ENCODE data around the gene C16orf82. TPM values are rescaled to one million over a fixed set of nuclear protein-coding genes. Genes with fewer than 3 reads are reported as not detected.

The C16orf82 gene
- total RNA-seq, 1 experiment from 2014 or later: not detected

DNA sequence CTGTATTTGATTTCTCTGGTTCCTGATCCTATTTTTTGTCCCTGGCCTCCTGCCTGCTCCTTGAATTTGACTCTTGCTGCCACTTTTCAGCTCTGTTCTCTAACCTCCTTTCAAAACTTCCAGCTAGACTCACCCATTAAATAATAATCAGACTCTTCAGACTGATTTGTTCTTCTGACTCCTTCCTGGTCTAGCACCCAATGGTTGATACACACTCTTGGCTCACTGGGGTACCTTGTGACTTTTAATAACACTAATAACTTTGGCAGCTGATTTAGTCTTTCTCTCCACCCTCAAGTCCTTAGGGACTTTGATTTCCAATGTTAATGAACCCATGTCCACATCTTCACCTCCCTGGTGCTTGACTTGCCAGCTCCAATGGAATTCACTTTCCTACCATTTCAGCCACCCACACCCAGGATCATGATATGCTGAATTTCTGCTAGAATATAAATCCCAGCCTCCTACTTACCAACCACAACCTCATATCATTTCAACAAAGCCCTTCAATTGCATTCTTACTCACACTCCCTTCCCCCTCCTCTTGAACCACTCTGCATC, 19.7 kb upstream of the C16orf82 start:
- no TSS peak for BruUV-seq (replicated peaks)
- ChIA-PET CTCF (no interaction called here), POLR2A (ENCODE audit: unreplicated experiment) (no interaction called here)
- Histone ChIP-seq H3K36me3 (ENCODE audit: low read depth, low read length) (no peaks in the 10 kb centered on the region), H3K27ac (ENCODE audit: low read length) (no peak overlapping the region), H3K4me3 (ENCODE audit: low read length) (no peak overlapping the region), H4K20me1 (ENCODE audit: low read length) (no peaks in the 10 kb centered on the region), H3K4me1 (ENCODE audit: insufficient read depth, low read length) (no peaks in the 10 kb centered on the region), H3K9me3 (ENCODE audit: low read length) (no peaks in the 10 kb centered on the region), H3K9ac (ENCODE audit: low read length) (no peak overlapping the region), H3K4me2 (ENCODE audit: low read length) (no peak overlapping the region), H3K9me2 (replicated peaks; ENCODE audit: low read length) (no peaks in the 10 kb centered on the region), H2AFZ (ENCODE audit: low read length) (no peak overlapping the region), H3K27me3 (ENCODE audit: low read length) (no peaks in the 10 kb centered on the region), H3K79me2 (ENCODE audit: low read length) (no peaks in the 10 kb centered on the region), H3F3A (ENCODE audit: low read length, unreplicated experiment) (no peaks in the 10 kb centered on the region)
- intact Hi-C loops (cut with micrococcal nuclease): no loop called here
- TF ChIP-seq, protein P1, sequence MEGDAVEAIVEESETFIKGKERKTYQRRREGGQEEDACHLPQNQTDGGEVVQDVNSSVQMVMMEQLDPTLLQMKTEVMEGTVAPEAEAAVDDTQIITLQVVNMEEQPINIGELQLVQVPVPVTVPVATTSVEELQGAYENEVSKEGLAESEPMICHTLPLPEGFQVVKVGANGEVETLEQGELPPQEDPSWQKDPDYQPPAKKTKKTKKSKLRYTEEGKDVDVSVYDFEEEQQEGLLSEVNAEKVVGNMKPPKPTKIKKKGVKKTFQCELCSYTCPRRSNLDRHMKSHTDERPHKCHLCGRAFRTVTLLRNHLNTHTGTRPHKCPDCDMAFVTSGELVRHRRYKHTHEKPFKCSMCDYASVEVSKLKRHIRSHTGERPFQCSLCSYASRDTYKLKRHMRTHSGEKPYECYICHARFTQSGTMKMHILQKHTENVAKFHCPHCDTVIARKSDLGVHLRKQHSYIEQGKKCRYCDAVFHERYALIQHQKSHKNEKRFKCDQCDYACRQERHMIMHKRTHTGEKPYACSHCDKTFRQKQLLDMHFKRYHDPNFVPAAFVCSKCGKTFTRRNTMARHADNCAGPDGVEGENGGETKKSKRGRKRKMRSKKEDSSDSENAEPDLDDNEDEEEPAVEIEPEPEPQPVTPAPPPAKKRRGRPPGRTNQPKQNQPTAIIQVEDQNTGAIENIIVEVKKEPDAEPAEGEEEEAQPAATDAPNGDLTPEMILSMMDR (conservative IDR thresholded peaks at IDR 0.05; ENCODE audit: low read depth, low read length): no peak
- TF ChIP-seq EZH2phosphoT487 (IDR thresholded peaks at IDR 0.05; ENCODE audit: borderline replicate concordance, low read length): no peak
- no peak for TF ChIP-seq EZH2 (IDR thresholded peaks at IDR 0.05; ENCODE audit: low read length, unreplicated experiment)
- DNase-seq: no peak
- no peak for ATAC-seq

DNA sequence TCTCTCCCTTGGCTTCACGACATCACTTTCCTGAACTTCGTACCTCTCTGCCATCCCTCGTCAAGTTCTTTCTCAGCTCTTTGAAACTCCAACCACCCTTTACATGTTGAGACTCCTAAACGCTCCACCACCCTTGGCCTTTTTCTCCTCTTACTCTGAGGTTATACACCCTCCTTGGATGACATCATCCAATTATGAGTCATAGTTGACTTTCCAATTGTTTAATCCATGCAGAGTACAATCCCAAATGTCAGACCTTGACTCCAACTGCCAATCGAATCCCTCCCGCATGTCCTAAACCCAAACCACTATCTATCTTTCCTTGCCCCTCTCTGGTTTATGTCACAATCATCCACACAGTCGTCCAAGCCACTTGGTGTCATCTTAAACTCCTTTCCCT, 18.4 kb upstream of the C16orf82 start:
- no peak overlapping the region for H3K4me2 ChIP-seq (ENCODE audit: low read length)
- H3F3A ChIP-seq (ENCODE audit: low read length, unreplicated experiment): no peaks in the 10 kb centered on the region
- H3K79me2 ChIP-seq (ENCODE audit: low read length): no peaks in the 10 kb centered on the region
- no peak overlapping the region for H3K9ac ChIP-seq (ENCODE audit: low read length)
- 0 out of 2 replicates have a peak, but pooled peaks cover 7% of the 10 kb centered on the region for H3K27me3 ChIP-seq (ENCODE audit: low read length)
- no peaks in the 10 kb centered on the region for H3K9me2 ChIP-seq (replicated peaks; ENCODE audit: low read length)
- ATAC-seq (no peak), DNase-seq (no peak)
- BruUV-seq (replicated peaks): no TSS peak
- no peaks in the 10 kb centered on the region for H3K36me3 ChIP-seq (ENCODE audit: low read depth, low read length)
- TF ChIP-seq EZH2 (IDR thresholded peaks at IDR 0.05; ENCODE audit: low read length, unreplicated experiment) (no peak), EZH2phosphoT487 (IDR thresholded peaks at IDR 0.05; ENCODE audit: borderline replicate concordance, low read length) (no peak)
- TF ChIP-seq, protein P1 (conservative IDR thresholded peaks at IDR 0.05; ENCODE audit: low read depth, low read length): no peak
- H3K9me3 ChIP-seq (ENCODE audit: low read length): no peaks in the 10 kb centered on the region
- intact Hi-C loops (cut with micrococcal nuclease): no loop called here
- no peak overlapping the region for H2AFZ ChIP-seq (ENCODE audit: low read length)
- no peaks in the 10 kb centered on the region for H3K4me1 ChIP-seq (ENCODE audit: insufficient read depth, low read length)
- no peak overlapping the region for H3K4me3 ChIP-seq (ENCODE audit: low read length)
- CTCF ChIA-PET: no interaction called here
- POLR2A ChIA-PET (ENCODE audit: unreplicated experiment): no interaction called here
- H3K27ac ChIP-seq (ENCODE audit: low read length): no peak overlapping the region
- H4K20me1 ChIP-seq (ENCODE audit: low read length): no peaks in the 10 kb centered on the region

DNA sequence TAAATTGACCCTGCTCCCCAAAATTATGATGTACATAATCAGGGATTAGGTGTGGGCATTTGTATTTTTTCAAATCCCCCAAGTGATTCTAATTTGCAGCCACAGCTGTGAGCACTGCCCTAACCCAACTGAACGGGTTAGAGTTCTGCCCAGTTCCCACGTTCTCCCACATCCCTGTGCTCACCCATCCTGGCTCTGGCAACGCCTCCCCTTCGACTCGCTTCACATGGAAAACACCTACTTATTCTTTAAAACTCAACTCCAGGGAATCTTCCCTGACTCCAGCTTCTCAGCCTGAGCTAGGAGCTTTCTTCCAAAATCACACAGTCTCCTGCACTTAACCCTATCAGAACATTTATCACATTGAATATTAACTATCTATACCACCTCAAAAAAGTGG, 17.6 kb upstream of the C16orf82 start:
- no TSS peak for BruUV-seq (replicated peaks)
- Histone ChIP-seq H3K4me1 (ENCODE audit: insufficient read depth, low read length) (no peaks in the 10 kb centered on the region), H3K36me3 (ENCODE audit: low read depth, low read length) (no peaks in the 10 kb centered on the region), H3K9ac (ENCODE audit: low read length) (no peak overlapping the region), H3K9me2 (replicated peaks; ENCODE audit: low read length) (no peaks in the 10 kb centered on the region), H3K9me3 (ENCODE audit: low read length) (no peaks in the 10 kb centered on the region), H3F3A (ENCODE audit: low read length, unreplicated experiment) (no peaks in the 10 kb centered on the region), H3K4me3 (ENCODE audit: low read length) (no peak overlapping the region), H3K4me2 (ENCODE audit: low read length) (no peak overlapping the region), H2AFZ (ENCODE audit: low read length) (no peak overlapping the region), H3K27ac (ENCODE audit: low read length) (no peak overlapping the region), H3K27me3 (ENCODE audit: low read length) (0 out of 2 replicates have a peak, but pooled peaks cover 8% of the 10 kb centered on the region), H3K79me2 (ENCODE audit: low read length) (no peaks in the 10 kb centered on the region), H4K20me1 (ENCODE audit: low read length) (no peaks in the 10 kb centered on the region)
- ChIA-PET CTCF (no interaction called here), POLR2A (ENCODE audit: unreplicated experiment) (no interaction called here)
- intact Hi-C loops (cut with micrococcal nuclease): no loop called here
- DNase-seq (no peak), ATAC-seq (no peak)
- TF ChIP-seq EZH2phosphoT487 (IDR thresholded peaks at IDR 0.05; ENCODE audit: borderline replicate concordance, low read length) (no peak), EZH2 (IDR thresholded peaks at IDR 0.05; ENCODE audit: low read length, unreplicated experiment) (no peak)
- TF ChIP-seq, protein P1 (conservative IDR thresholded peaks at IDR 0.05; ENCODE audit: low read depth, low read length): no peak

Measured in PC-3 (cell line).